H1 (cell line): ENCODE data around the gene RRAS. TPM values are rescaled to one million over a fixed set of nuclear protein-coding genes. Genes with fewer than 3 reads are reported as not detected.

Experiments
- ATF2 ChIP-seq: IDR thresholded peaks from 2 replicates; pipeline ENCODE4 v1.6.1; 2012; ENCODE audit warnings: low read length, inconsistent platforms
- CREB1 ChIP-seq: IDR thresholded peaks from 2 replicates; pipeline ENCODE4 v1.6.1; 2012; ENCODE audit warnings: inconsistent platforms
- EZH2 ChIP-seq: fragments of 200-600 bp; sonication (generic); IDR thresholded peaks from 2 replicates; pipeline ENCODE4 v1.7.1; 2012; ENCODE audit warnings: low read depth, mild to moderate bottlenecking, moderate library complexity, low read length, inconsistent platforms; ENCODE audit not compliant: severe bottlenecking
- SP4 ChIP-seq: IDR thresholded peaks from 2 replicates; pipeline ENCODE4 v1.6.1; 2012; ENCODE audit warnings: low read length, inconsistent platforms
- polyA plus RNA-seq, 7 experiments: library from polyadenylated mRNA; depleted of rRNA in 3 of 7; stranded (reverse) in 5 of 7; unstranded in 2 of 7; fragments of >200 nt in 5 of 7; fragments of 200-250 nt in 2 of 7; gene quantifications; 1 replicate in 5 of 7; 2 replicates in 1 of 7; 4 replicates in 1 of 7; pipeline versions ENCODE4 v1.2.1 to v1.2.3, GENCODE V29; 2011 to 2013; ENCODE audit warnings: missing spikeins in 2 of 7, mixed read lengths in 2 of 7
- total RNA-seq: library from RNA; stranded (reverse); fragmentation: NEBNext Ultra II Directional; extraction: Animal tissue kit (Norgen Biotek cat#: 25700); gene quantifications from 2 replicates; pipeline ENCODE4 v1.2.1, GENCODE V29; 2021
- TF ChIP-seq, protein P1 (sequence below), 3 experiments: IDR thresholded peaks; 1 replicate in 2 of 3; 2 replicates in 1 of 3; pipeline versions ENCODE4 v1.5.1 to v1.6.1; 2011; ENCODE audit warnings: low read length in 3 of 3, mild to moderate bottlenecking in 3 of 3, inconsistent platforms in 2 of 3, low read depth in 1 of 3, moderate library complexity in 1 of 3; ENCODE audit not compliant: insufficient read depth in 1 of 3; ENCODE audit errors: control extremely low read depth in 1 of 3

RRAS gene
- total and polyA plus RNA-seq, 2 of the 8 experiments (the other 6 are each of a cell fraction or from before 2014, with no cell fraction given): 17.7 to 49.1 TPM

- TF ChIP-seq, protein P1, sequence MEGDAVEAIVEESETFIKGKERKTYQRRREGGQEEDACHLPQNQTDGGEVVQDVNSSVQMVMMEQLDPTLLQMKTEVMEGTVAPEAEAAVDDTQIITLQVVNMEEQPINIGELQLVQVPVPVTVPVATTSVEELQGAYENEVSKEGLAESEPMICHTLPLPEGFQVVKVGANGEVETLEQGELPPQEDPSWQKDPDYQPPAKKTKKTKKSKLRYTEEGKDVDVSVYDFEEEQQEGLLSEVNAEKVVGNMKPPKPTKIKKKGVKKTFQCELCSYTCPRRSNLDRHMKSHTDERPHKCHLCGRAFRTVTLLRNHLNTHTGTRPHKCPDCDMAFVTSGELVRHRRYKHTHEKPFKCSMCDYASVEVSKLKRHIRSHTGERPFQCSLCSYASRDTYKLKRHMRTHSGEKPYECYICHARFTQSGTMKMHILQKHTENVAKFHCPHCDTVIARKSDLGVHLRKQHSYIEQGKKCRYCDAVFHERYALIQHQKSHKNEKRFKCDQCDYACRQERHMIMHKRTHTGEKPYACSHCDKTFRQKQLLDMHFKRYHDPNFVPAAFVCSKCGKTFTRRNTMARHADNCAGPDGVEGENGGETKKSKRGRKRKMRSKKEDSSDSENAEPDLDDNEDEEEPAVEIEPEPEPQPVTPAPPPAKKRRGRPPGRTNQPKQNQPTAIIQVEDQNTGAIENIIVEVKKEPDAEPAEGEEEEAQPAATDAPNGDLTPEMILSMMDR (IDR thresholded peaks at IDR 0.05; ENCODE audit: control extremely low read depth in 1 of 3, insufficient read depth in 1 of 3, low read depth in 1 of 3, low read length in 3 of 3): no peak
- TF ChIP-seq CREB1: peak; percentile 20; the same call in 1 of the 2 replicates
- TF ChIP-seq EZH2: no peak
- 0 out of 2 replicates have a peak, but pooled peaks have one; percentile 43 for TF ChIP-seq SP4
- TF ChIP-seq ATF2: 0 out of 2 replicates have a peak, but pooled peaks have one; percentile 12
Measured at GRCh38 chr19:49591731-49592485, 48.0 kb downstream of the RRAS start (continued).
